NOMO-1 treated with dmso at 0.1 percent for 144 hours (cell line): Measurements from ENCODE around the gene OR7G2.
"Not testable (repeated sequence)": the region's sequence is repeated elsewhere in the genome, so short reads cannot be mapped to it uniquely, and the experiment has no call there.

ENCODE experiments used
- DNase-seq: peaks from one replicate; lab custom pipeline; 2025; ENCODE audit not compliant: unreplicated experiment; lab: John Stamatoyannopoulos, UW

Gene OR7G2

GRCh38 chr19:9075064-9075949 lies 32.0 kb downstream of the OR7G2 start:
- DNase-seq = no peak

GRCh38 chr19:9073806-9074205 lies 33.5 kb downstream of the OR7G2 start:
- no peak for DNase-seq

DNA sequence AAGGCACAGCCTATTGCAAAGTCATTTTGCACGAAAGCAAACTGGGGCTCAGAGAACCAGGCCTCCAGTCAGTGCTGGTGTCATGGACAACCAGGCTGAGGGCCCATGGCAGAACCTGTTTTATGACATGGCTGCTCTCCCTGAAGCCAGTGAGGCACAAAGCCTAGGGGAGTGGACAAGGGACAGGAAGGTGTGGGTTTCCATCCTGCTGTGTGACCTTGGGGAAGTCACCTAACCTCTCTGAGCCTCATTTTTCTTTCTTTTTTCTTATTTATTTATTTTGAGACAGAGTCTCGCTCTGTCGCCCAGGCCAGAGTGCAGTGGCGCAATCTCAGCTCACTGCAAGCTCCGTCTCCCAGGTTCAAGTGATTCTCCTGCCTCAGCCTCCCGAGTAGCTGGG lies 35.6 kb downstream of the OR7G2 start:
- not testable (repeated sequence) for DNase-seq

DNA sequence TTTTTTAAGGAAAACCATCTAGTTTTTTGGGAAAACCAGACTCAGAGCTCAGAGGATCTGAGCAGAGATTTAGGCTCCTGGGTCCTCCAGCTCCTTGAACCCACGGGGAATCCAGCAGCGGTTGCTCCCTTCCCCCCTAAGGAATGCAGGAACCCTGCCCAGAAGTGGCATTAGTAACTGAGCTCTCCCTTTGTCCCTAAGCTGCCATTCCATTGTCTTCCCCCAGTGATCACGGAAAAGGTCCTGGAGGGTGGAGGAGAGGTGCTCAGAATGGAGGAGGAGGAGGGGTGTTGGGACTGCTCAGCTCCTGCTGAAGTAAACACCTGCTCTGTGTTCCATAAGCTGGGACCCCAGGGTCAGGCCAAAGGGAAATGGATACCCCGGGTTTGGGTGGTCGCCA lies 37.2 kb downstream of the OR7G2 start:
- no peak for DNase-seq

- DNase-seq = no peak
Measured at GRCh38 chr19:9065457-9066014, 41.7 kb downstream of the OR7G2 start.

GRCh38 chr19:9061879-9062278 lies 45.4 kb downstream of the OR7G2 start:
- no peak for DNase-seq

- DNase-seq = no peak
Measured at GRCh38 chr19:9060564-9061340, 46.5 kb downstream of the OR7G2 start.

DNA sequence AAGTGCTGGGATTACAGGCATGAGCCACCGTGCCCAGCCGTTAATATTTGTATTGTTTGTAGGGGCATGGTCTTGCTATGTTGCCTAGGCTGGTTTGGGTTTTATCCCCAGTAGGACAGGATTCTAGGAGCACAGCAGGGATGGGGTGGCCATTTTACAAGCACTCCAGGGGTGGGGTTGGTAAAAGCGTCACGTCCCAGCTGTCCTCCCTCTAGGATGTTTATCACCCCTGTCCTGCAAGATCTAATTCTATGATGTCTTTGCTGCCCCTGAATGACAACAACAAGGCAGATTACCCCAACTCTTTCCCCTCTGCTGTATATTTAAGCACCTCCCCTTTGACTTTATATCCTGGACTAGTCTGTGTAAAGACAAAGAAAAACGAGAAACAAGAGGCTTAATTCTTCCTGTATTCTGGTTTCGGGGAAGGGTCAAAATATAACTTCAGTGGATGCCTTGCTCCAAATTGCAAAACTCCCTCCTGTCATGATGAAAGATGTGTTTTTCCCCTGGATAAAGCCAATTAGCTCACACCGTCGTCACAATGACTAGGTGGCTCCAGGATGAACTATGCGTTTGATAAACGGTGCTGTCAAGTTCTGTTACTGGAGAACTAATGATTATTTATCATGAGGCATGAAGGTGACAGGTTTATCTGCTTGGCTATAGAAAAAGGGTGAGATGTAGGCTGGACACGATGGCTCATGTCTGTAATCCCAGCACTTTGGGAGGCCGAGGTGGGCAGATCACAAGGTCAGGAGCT lies 48.2 kb downstream of the OR7G2 start:
- DNase-seq = no peak

DNA sequence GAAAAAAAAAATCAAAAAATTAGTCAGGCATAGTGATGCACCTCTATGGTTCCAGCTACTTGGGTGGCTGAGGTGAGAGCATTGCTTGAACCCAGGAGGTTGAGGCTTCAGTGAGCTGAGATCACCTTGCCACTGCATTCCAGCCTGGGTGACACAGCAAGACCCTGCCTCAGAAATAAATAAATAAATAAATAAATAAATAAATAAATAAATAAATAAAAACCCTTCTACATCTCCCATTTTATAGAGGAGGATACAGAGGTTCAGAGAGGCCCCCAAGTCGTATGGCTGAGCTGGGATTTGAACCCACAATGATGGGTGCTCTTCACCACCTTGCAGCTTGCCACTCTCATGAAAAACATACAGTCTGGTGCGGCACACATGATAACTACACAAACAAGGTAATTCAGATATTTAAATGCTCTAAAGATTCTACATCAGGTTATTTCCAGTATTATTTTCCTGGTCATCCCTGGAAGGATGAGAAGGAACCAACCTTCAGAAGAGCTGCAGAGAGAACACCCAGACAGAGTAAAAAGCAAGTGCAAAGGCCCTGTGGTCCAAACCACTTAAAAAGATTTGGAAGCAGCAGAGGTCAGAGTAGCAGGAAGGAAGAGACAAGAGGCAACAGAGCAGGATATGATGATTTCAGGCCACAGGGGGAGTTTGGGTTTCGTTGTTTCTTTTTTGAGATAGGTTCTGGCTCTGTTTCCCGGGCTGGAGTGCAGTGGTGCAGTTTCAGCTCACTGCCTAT lies 49.6 kb downstream of the OR7G2 start:
- DNase-seq = no peak

GRCh38 chr19:9056131-9056530 lies 51.1 kb downstream of the OR7G2 start:
- not testable (repeated sequence) for DNase-seq

DNA sequence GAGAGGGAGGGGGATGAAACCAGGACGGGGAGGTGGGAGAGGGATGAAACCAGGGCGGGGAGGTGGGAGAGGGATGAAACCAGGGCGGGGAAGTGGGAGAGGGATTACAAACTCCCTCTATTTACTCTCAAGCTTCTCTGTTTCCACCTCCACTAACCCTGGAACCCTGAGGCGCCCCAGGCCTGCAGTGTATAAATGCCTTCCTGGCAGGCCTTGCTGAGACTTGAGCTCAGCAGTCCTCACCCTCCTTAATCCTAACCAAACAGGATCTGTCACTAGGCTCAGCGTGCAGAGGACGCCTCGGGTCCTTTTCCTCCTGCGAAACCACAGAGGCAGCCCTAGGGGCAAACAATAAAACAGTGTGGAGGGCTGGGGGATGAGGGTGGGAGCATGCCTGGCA lies 52.5 kb downstream of the OR7G2 start:
- DNase-seq = no peak

- no peak for DNase-seq
Measured at GRCh38 chr19:9054207-9054606, 53.1 kb downstream of the OR7G2 start.

DNA sequence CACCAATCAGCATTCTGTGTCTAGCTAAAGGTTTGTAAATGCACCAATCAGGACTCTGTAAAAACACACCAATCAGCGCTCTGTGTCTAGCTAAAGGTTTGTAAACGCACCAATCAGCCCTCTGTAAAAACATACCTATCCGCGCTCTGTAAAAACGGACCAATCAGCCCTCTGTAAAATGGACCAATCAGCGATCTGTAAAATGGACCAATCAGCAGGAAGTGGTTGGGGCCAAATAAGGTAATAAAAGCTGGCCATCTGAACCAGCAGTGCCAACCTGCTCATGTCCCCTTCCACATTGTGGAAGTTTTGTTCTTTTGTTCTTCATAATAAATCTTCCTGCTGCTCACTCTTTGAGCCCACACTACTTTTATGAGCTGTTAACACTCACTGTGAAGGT lies 53.6 kb downstream of the OR7G2 start:
- DNase-seq = not testable (repeated sequence)

DNA sequence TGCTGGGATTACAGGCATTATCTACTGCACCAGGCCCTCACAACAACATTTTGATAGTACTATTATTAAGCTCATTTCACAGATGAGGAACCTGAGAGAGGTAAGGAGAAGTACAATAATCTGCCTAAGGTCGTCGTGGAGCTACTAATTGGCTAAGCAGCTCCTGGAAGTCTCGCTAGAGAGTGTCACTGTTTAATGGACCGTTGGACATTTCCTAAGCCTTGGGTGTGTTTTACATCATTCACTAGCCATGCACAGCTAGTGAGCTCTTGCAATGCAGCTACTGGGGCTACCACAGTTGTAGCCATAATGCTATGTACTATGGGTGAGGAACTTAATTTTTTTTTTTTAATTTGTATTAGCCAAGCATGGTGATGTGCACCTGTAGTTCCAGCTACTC lies 54.4 kb downstream of the OR7G2 start:
- no peak for DNase-seq
